ENCODE measurements around the gene SSBP2.
"Not testable (repeated sequence)": the region's sequence is repeated elsewhere in the genome, so short reads cannot be mapped to it uniquely, and the experiment has no call there.

Gene SSBP2

GRCh38 chr5:81422671-81423070, 328.2 kb downstream of the SSBP2 start:
- DNase-seq = no peak

- no peak for DNase-seq
These were observed 330.7 kb downstream of the SSBP2 start for GRCh38 chr5:81420039-81420667.

- DNase-seq = no peak
These were observed 332.3 kb downstream of the SSBP2 start for GRCh38 chr5:81418606-81419005.

GRCh38 chr5:81417052-81417451, 333.8 kb downstream of the SSBP2 start:
- DNase-seq = no peak

GRCh38 chr5:81409896-81410295, 341.0 kb downstream of the SSBP2 start:
- DNase-seq = no peak

GRCh38 chr5:81409361-81409760, 341.5 kb downstream of the SSBP2 start:
- no peak for DNase-seq

- DNase-seq = no peak
These were observed 342.4 kb downstream of the SSBP2 start for GRCh38 chr5:81408496-81408895.

- not testable (repeated sequence) for DNase-seq
These were observed 343.1 kb downstream of the SSBP2 start for GRCh38 chr5:81407811-81408210.

GRCh38 chr5:81405126-81405891, 345.6 kb downstream of the SSBP2 start:
- DNase-seq = no peak

- DNase-seq = no peak
These were observed 348.5 kb downstream of the SSBP2 start for GRCh38 chr5:81402192-81402930.

GRCh38 chr5:81401266-81401665, 349.6 kb downstream of the SSBP2 start:
- no peak for DNase-seq

GRCh38 chr5:81400375-81400774, 350.5 kb downstream of the SSBP2 start:
- DNase-seq = no peak

- no peak for DNase-seq
These were observed 352.2 kb downstream of the SSBP2 start for GRCh38 chr5:81398741-81399140.

- DNase-seq = no peak
These were observed 353.7 kb downstream of the SSBP2 start for GRCh38 chr5:81397176-81397575.

GRCh38 chr5:81395262-81395661, 355.6 kb downstream of the SSBP2 start:
- no peak for DNase-seq

GRCh38 chr5:81393783-81394718, 356.8 kb downstream of the SSBP2 start, which contains the start of gene ACOT12:
Gene ACOT12 (minus strand): TSS chr5:81394134. CDS start chr5:81394114, 20 bp downstream.
- DNase-seq = peak; percentile 44

GRCh38 chr5:81393430-81393782, 357.5 kb downstream of the SSBP2 start:
- DNase-seq = no peak

- no peak for DNase-seq
These were observed 361.9 kb downstream of the SSBP2 start for GRCh38 chr5:81389025-81389424.

GRCh38 chr5:81388169-81388568, 362.7 kb downstream of the SSBP2 start:
- no peak for DNase-seq

GRCh38 chr5:81383867-81384266, 367.0 kb downstream of the SSBP2 start:
- DNase-seq = no peak

GRCh38 chr5:81371354-81371876, 379.5 kb downstream of the SSBP2 start:
- DNase-seq = no peak

- DNase-seq = no peak
These were observed 380.0 kb downstream of the SSBP2 start for GRCh38 chr5:81370912-81371311.

Measured in left hindlimb (tissue), 1 donor.